Measurements from ENCODE around the gene RRP9. TPM values are rescaled to one million over a fixed set of nuclear protein-coding genes. Genes with fewer than 3 reads are reported as not detected.

The RRP9 gene
- total RNA-seq, 4 donors from 2014 or later, result 14.9 to 32.9 (median 21.3) TPM

GRCh38 chr3:51894391-51894790 lies 47.3 kb downstream of the RRP9 start:
- no peak overlapping the region for H3K4me3 ChIP-seq
- DNase-seq (ENCODE audit: low spot score in 2 of 2), result no peak
- no peaks in the 10 kb centered on the region for H3K27me3 ChIP-seq
- H3K27ac ChIP-seq, result no peak overlapping the region
- TF ChIP-seq EP300 (IDR thresholded peaks at IDR 0.05) (no peak), POLR2A (IDR thresholded peaks at IDR 0.05) (no peak), CTCF (IDR thresholded peaks at IDR 0.05) (no peak)
- H3K4me1 ChIP-seq, result no peaks in the 10 kb centered on the region
- H3K36me3 ChIP-seq, result no peaks in the 10 kb centered on the region
- H3K9me3 ChIP-seq, result no peaks in the 10 kb centered on the region
- WGBS, 2 donors, result 84 to 87% methylated on average over 4 of the region's 4 CpGs

- H3K4me3 ChIP-seq, result no peak overlapping the region
- no peaks in the 10 kb centered on the region for H3K4me1 ChIP-seq
- H3K27me3 ChIP-seq, result no peaks in the 10 kb centered on the region
- DNase-seq (ENCODE audit: low spot score in 2 of 2), result no peak
- H3K36me3 ChIP-seq, result no peaks in the 10 kb centered on the region
- H3K9me3 ChIP-seq, result no peaks in the 10 kb centered on the region
- no peak for TF ChIP-seq EP300 (IDR thresholded peaks at IDR 0.05)
- TF ChIP-seq POLR2A (IDR thresholded peaks at IDR 0.05), result no peak
- no peak for TF ChIP-seq CTCF (IDR thresholded peaks at IDR 0.05)
- no peak overlapping the region for H3K27ac ChIP-seq
- 75 to 81% methylated on average over 7 of the region's 7 CpGs for WGBS, 2 donors
Measured at GRCh38 chr3:51891242-51892039, 50.3 kb downstream of the RRP9 start.

- Histone ChIP-seq H3K27ac (no peak overlapping the region), H3K9me3 (no peaks in the 10 kb centered on the region), H3K4me3 (no peak overlapping the region), H3K27me3 (no peaks in the 10 kb centered on the region), H3K4me1 (no peaks in the 10 kb centered on the region), H3K36me3 (no peaks in the 10 kb centered on the region)
- TF ChIP-seq CTCF (IDR thresholded peaks at IDR 0.05) (no peak), POLR2A (IDR thresholded peaks at IDR 0.05) (no peak), EP300 (IDR thresholded peaks at IDR 0.05) (no peak)
- DNase-seq (ENCODE audit: low spot score in 2 of 2), result no peak
- WGBS, 2 donors, result 89 to 96% methylated on average over 12 of the region's 12 CpGs
Measured at GRCh38 chr3:51888463-51889105, 53.1 kb downstream of the RRP9 start.

GRCh38 chr3:51887620-51888019 lies 54.1 kb downstream of the RRP9 start:
- no peaks in the 10 kb centered on the region for H3K9me3 ChIP-seq
- DNase-seq (ENCODE audit: low spot score in 2 of 2), result no peak
- no peak overlapping the region for H3K4me3 ChIP-seq
- TF ChIP-seq EP300 (IDR thresholded peaks at IDR 0.05) (no peak), CTCF (IDR thresholded peaks at IDR 0.05) (no peak), POLR2A (IDR thresholded peaks at IDR 0.05) (no peak)
- H3K27ac ChIP-seq, result no peak overlapping the region
- H3K36me3 ChIP-seq, result no peaks in the 10 kb centered on the region
- 79 to 84% methylated on average over 2 of the region's 2 CpGs for WGBS, 2 donors
- H3K27me3 ChIP-seq, result no peaks in the 10 kb centered on the region
- no peaks in the 10 kb centered on the region for H3K4me1 ChIP-seq

- no peaks in the 10 kb centered on the region for H3K4me1 ChIP-seq
- H3K4me3 ChIP-seq, result no peak overlapping the region
- no peak for DNase-seq (ENCODE audit: low spot score in 2 of 2)
- H3K27me3 ChIP-seq, result no peaks in the 10 kb centered on the region
- TF ChIP-seq CTCF (IDR thresholded peaks at IDR 0.05) (no peak), POLR2A (IDR thresholded peaks at IDR 0.05) (no peak), EP300 (IDR thresholded peaks at IDR 0.05) (no peak)
- H3K27ac ChIP-seq, result no peak overlapping the region
- no peaks in the 10 kb centered on the region for H3K9me3 ChIP-seq
- H3K36me3 ChIP-seq, result no peaks in the 10 kb centered on the region
Measured at GRCh38 chr3:51886447-51886846, 55.3 kb downstream of the RRP9 start.
